ENCODE results near the gene MAN1A1.

DNA sequence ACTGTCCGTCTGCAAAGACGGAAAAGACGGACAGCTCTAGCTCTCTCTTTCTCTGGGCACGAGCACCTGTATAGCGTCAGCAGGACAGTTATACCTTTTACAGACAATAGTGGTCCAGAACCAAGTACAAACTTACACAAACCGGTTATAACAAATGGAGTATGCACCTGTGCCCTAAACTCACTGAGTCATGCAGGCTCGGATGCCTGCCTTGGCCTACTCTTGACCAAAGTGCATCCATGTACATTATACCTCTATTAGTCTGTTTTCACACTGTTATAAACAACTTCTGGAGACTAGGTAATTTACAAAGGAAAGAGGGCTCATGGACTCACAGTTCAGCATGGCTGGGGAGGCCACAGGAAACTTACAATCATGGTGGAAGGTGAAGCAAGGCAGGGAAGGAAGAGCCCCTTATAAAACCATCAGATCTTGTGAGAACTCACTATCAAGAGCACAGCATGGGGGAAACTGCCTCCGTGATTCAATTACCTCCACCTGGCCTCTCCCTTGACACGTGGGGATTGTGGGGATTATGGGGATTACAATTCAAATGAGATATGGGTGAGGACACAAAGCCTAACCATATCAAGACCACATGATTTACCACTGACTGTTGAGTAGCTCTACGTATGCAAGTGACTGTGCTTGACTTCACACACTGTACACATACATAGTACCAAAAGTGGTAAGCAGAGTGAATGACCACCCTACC lies 23.1 kb downstream of the MAN1A1 start:
- TF ChIP-seq FOXK1 (CRISPR knock-in tag; IDR thresholded peaks at IDR 0.05) (no peak), FOXP1 (CRISPR knock-in tag; IDR thresholded peaks at IDR 0.05; ENCODE audit: borderline replicate concordance) (no peak), ETV6 (CRISPR knock-in tag; IDR thresholded peaks at IDR 0.05) (no peak), CTCF (IDR thresholded peaks at IDR 0.05) (no peak), PRDM15 (CRISPR knock-in tag; IDR thresholded peaks at IDR 0.05) (no peak), NFYB (CRISPR knock-in tag; conservative IDR thresholded peaks at IDR 0.05; ENCODE audit: low read depth) (no peak), ZNF317 (CRISPR knock-in tag; IDR thresholded peaks at IDR 0.05; ENCODE audit: borderline replicate concordance, low read depth) (no peak)
- TF ChIP-seq, protein P1, sequence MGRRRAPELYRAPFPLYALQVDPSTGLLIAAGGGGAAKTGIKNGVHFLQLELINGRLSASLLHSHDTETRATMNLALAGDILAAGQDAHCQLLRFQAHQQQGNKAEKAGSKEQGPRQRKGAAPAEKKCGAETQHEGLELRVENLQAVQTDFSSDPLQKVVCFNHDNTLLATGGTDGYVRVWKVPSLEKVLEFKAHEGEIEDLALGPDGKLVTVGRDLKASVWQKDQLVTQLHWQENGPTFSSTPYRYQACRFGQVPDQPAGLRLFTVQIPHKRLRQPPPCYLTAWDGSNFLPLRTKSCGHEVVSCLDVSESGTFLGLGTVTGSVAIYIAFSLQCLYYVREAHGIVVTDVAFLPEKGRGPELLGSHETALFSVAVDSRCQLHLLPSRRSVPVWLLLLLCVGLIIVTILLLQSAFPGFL (CRISPR knock-in tag; IDR thresholded peaks at IDR 0.05; ENCODE audit: borderline replicate concordance), result no peak
- TF ChIP-seq, protein P2, sequence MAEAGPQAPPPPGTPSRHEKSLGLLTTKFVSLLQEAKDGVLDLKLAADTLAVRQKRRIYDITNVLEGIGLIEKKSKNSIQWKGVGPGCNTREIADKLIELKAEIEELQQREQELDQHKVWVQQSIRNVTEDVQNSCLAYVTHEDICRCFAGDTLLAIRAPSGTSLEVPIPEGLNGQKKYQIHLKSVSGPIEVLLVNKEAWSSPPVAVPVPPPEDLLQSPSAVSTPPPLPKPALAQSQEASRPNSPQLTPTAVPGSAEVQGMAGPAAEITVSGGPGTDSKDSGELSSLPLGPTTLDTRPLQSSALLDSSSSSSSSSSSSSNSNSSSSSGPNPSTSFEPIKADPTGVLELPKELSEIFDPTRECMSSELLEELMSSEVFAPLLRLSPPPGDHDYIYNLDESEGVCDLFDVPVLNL (CRISPR knock-in tag; IDR thresholded peaks at IDR 0.05; ENCODE audit: borderline replicate concordance, low read depth), result no peak
- TF ChIP-seq, protein P3, sequence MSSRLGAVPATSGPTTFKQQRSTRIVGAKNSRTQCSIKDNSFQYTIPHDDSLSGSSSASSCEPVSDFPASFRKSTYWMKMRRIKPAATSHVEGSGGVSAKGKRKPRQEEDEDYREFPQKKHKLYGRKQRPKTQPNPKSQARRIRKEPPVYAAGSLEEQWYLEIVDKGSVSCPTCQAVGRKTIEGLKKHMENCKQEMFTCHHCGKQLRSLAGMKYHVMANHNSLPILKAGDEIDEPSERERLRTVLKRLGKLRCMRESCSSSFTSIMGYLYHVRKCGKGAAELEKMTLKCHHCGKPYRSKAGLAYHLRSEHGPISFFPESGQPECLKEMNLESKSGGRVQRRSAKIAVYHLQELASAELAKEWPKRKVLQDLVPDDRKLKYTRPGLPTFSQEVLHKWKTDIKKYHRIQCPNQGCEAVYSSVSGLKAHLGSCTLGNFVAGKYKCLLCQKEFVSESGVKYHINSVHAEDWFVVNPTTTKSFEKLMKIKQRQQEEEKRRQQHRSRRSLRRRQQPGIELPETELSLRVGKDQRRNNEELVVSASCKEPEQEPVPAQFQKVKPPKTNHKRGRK (CRISPR knock-in tag; IDR thresholded peaks at IDR 0.05; ENCODE audit: borderline replicate concordance), result no peak
